Sigmoid colon (tissue), 4 donors: Measurements from ENCODE around the gene TNC.

Experiments used
- CTCF ChIP-seq, 4 experiments: fragments of 450-650 bp in 3 of 4; fragments of 200-600 bp in 1 of 4; IDR thresholded peaks; one replicate each; pipeline ENCODE4 v1.5.1; 2016 to 2019; ENCODE audit warnings: antibody characterized with exemption in 4 of 4, mild to moderate bottlenecking in 3 of 4, moderate library complexity in 2 of 4
- POLR2AphosphoS5 ChIP-seq, 4 donors: sonication (generic); formaldehyde crosslinking; IDR thresholded peaks; one replicate each; pipeline ENCODE4 v1.6.1; 2017; ENCODE audit warnings: antibody characterized with exemption in 4 of 4

DNA sequence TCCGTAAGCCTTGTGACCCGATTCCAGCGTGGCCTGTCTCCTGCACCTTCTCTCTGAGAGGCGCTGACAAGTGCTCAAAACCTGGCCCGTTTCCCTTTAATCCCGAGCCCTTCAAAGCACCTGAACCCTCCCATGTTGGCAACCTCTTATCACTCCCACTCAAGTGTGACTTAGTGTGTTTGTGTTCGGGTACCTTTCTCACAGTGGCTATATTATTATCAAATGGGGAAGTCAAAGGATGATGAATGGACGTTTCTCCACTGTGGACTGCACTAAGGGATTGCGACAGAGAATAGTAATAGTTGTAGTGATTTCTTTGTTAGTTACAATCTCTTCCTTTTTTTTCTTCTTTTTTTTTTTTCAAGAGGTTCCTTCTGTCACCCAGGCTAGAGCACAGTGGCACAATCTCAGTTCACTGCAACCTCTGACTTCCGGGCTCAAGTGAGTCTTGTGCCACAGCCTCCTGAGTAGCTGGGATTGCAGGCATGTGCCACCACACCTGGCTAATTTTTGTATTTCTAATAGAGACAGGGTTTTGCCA is 122.2 kb downstream of the TNC start:
- no peak for TF ChIP-seq POLR2AphosphoS5 (IDR thresholded peaks at IDR 0.05)
- no peak for TF ChIP-seq CTCF (IDR thresholded peaks at IDR 0.05)
